ENCODE results near the gene ZNF581.
A peak's percentile ranks its signal among the peaks of the same experiment; 100 is the strongest.

ZNF581 gene

GRCh38 chr19:55626350-55626749, 17.1 kb upstream of the ZNF581 start:
- peak in 1 of 2 donors; percentile 48 for DNase-seq (ENCODE audit: low read depth in 2 of 2)

- peak; percentile 86 for DNase-seq (ENCODE audit: low read depth in 2 of 2)
Observed at GRCh38 chr19:55632463-55632834, 11.0 kb upstream of the ZNF581 start.

GRCh38 chr19:55633861-55634260, 9.6 kb upstream of the ZNF581 start:
- DNase-seq (ENCODE audit: low read depth in 2 of 2), result no peak

- DNase-seq (ENCODE audit: low read depth in 2 of 2), result no peak
Observed at GRCh38 chr19:55635334-55635717, 8.1 kb upstream of the ZNF581 start.

- no peak for DNase-seq (ENCODE audit: low read depth in 2 of 2)
Observed at GRCh38 chr19:55635856-55636440, 7.5 kb upstream of the ZNF581 start.

- no peak for DNase-seq (ENCODE audit: low read depth in 2 of 2)
Observed at GRCh38 chr19:55636723-55637122, 6.7 kb upstream of the ZNF581 start.

GRCh38 chr19:55637534-55637933, 5.9 kb upstream of the ZNF581 start:
- DNase-seq (ENCODE audit: low read depth in 2 of 2), result no peak

- DNase-seq (ENCODE audit: low read depth in 2 of 2), result peak; percentile 46 to 56
Observed at GRCh38 chr19:55638864-55639359, 4.5 kb upstream of the ZNF581 start.

GRCh38 chr19:55640043-55640576, 3.3 kb upstream of the ZNF581 start:
- peak; percentile 65 to 66 for DNase-seq (ENCODE audit: low read depth in 2 of 2)

GRCh38 chr19:55640577-55641425, 2.6 kb upstream of the ZNF581 start, which contains the start of gene ZNF580:
TSS of gene ZNF580 (plus strand) at chr19:55641002. CDS start at chr19:55642509, 1,507 bp downstream.
- DNase-seq (ENCODE audit: low read depth in 2 of 2), result peak; percentile 50 to 59

- DNase-seq (ENCODE audit: low read depth in 2 of 2), result no peak
Observed at GRCh38 chr19:55641426-55642152, 1.9 kb upstream of the ZNF581 start.

GRCh38 chr19:55642153-55643002, 1.1 kb upstream of the ZNF581 start:
- DNase-seq (ENCODE audit: low read depth in 2 of 2), result peak in 1 of 2 donors; percentile 30

- DNase-seq (ENCODE audit: low read depth in 2 of 2), result no peak
Observed at GRCh38 chr19:55643887-55644176, 383 bp downstream of the ZNF581 start.

GRCh38 chr19:55644191-55644833, 863 bp downstream of the ZNF581 start:
- no peak for DNase-seq (ENCODE audit: low read depth in 2 of 2)

- no peak for DNase-seq (ENCODE audit: low read depth in 2 of 2)
Observed at GRCh38 chr19:55644842-55645511, 1.5 kb downstream of the ZNF581 start.

GRCh38 chr19:55645512-55645881, 2.0 kb downstream of the ZNF581 start:
- no peak for DNase-seq (ENCODE audit: low read depth in 2 of 2)

GRCh38 chr19:55646889-55647731, 3.7 kb downstream of the ZNF581 start:
- no peak for DNase-seq (ENCODE audit: low read depth in 2 of 2)

GRCh38 chr19:55647732-55648584, 4.5 kb downstream of the ZNF581 start, which contains the start of gene CCDC106:
TSS of gene CCDC106 (plus strand) at chr19:55648212. CDS start at chr19:55649047, 835 bp downstream.
- peak in 1 of 2 donors; percentile 27 for DNase-seq (ENCODE audit: low read depth in 2 of 2)

Data from stimulated activated CD4-positive, alpha-beta T cell treated with anti-CD3 and anti-CD28 coated beads, Interleukin-4, amount 100 ng/mL, for 48 hours (primary cell).